MM.1S (cell line): ENCODE data around the gene LINC00305.

Experiments
- EZH2 ChIP-seq: fragments of 300-600 bp; sonication (generic); optimal IDR thresholded peaks from 2 replicates; pipeline ENCODE3; 2017; ENCODE audit warnings: low read depth, mild to moderate bottlenecking, antibody characterized with exemption, low read length, mixed read lengths
- TF ChIP-seq, protein P1 (sequence below): fragments of 300-600 bp; sonication (generic); IDR thresholded peaks from 2 replicates; pipeline ENCODE4 v1.5.1; 2016; ENCODE audit warnings: antibody characterized with exemption, low read length, mixed read lengths

- TF ChIP-seq, protein P1, sequence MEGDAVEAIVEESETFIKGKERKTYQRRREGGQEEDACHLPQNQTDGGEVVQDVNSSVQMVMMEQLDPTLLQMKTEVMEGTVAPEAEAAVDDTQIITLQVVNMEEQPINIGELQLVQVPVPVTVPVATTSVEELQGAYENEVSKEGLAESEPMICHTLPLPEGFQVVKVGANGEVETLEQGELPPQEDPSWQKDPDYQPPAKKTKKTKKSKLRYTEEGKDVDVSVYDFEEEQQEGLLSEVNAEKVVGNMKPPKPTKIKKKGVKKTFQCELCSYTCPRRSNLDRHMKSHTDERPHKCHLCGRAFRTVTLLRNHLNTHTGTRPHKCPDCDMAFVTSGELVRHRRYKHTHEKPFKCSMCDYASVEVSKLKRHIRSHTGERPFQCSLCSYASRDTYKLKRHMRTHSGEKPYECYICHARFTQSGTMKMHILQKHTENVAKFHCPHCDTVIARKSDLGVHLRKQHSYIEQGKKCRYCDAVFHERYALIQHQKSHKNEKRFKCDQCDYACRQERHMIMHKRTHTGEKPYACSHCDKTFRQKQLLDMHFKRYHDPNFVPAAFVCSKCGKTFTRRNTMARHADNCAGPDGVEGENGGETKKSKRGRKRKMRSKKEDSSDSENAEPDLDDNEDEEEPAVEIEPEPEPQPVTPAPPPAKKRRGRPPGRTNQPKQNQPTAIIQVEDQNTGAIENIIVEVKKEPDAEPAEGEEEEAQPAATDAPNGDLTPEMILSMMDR: no peak
- TF ChIP-seq EZH2: no peak
Observed at GRCh38 chr18:64149916-64150438, 1.1 kb upstream of the LINC00305 start.
